Activated CD8-positive, alpha-beta memory T cell treated with anti-CD3 and anti-CD28 coated beads, Interleukin-2, amount 50 U/mL, for 1 hour (primary cell): ENCODE measurements around the gene ATG4B.
A peak's percentile ranks its signal among the peaks of the same experiment; 100 is the strongest.

Source experiments
- DNase-seq: peaks from one replicate; pipeline ENCODE4 v3.0.0-alpha.2; 2020; ENCODE audit errors: extremely low read depth

Gene ATG4B

GRCh38 chr2:241690202-241690717 lies 52.8 kb downstream of the ATG4B start:
- no peak for DNase-seq

GRCh38 chr2:241692448-241692847 lies 55.0 kb downstream of the ATG4B start:
- DNase-seq, result no peak

GRCh38 chr2:241695651-241696050 lies 58.2 kb downstream of the ATG4B start:
- no peak for DNase-seq

- DNase-seq, result no peak
Observed at GRCh38 chr2:241701149-241701398, 63.6 kb downstream of the ATG4B start.

- peak; percentile 74 for DNase-seq
Observed at GRCh38 chr2:241701399-241702154, 64.1 kb downstream of the ATG4B start, which contains the start of gene ING5. TSS of gene ING5 (plus strand) at chr2:241702039. CDS start at chr2:241702066, 27 bp downstream.

GRCh38 chr2:241702155-241703031 lies 64.9 kb downstream of the ATG4B start:
- peak; percentile 76 for DNase-seq

GRCh38 chr2:241703032-241703604 lies 65.6 kb downstream of the ATG4B start:
- DNase-seq, result no peak

GRCh38 chr2:241706537-241706936 lies 69.0 kb downstream of the ATG4B start:
- DNase-seq, result no peak

GRCh38 chr2:241708879-241709278 lies 71.4 kb downstream of the ATG4B start:
- no peak for DNase-seq

- DNase-seq, result no peak
Observed at GRCh38 chr2:241719093-241719492, 81.6 kb downstream of the ATG4B start.

- DNase-seq, result no peak
Observed at GRCh38 chr2:241720099-241720498, 82.6 kb downstream of the ATG4B start.

GRCh38 chr2:241720560-241720959 lies 83.1 kb downstream of the ATG4B start:
- no peak for DNase-seq

GRCh38 chr2:241721852-241722251 lies 84.4 kb downstream of the ATG4B start:
- DNase-seq, result no peak

- DNase-seq, result no peak
Observed at GRCh38 chr2:241722896-241723454, 85.5 kb downstream of the ATG4B start.
